SJCRH30 (cell line): ENCODE results near the gene CEACAM18. TPM values are rescaled to one million over a fixed set of nuclear protein-coding genes. Genes with fewer than 3 reads are reported as not detected.
"Not testable (repeated sequence)": the region's sequence is repeated elsewhere in the genome, so short reads cannot be mapped to it uniquely, and the experiment has no call there.

Source experiments
- DNase-seq, 2 experiments: peaks; one replicate each; pipeline ENCODE4 v3.0.0-alpha.2; 2015 to 2020
- H3K27ac ChIP-seq: fragments of 250-450 bp; sonication (Bioruptor Pico); 2 replicates; pipeline ENCODE4 v1.5.1; 2020; ENCODE audit warnings: mild to moderate bottlenecking, moderate library complexity
- H3K27me3 ChIP-seq: fragments of 250-450 bp; sonication (Bioruptor Pico); 2 replicates; pipeline ENCODE4 v1.5.1; 2020; ENCODE audit warnings: mild to moderate bottlenecking, moderate library complexity
- H3K36me3 ChIP-seq: fragments of 250-450 bp; sonication (Bioruptor Pico); 2 replicates; pipeline ENCODE4 v1.5.1; 2020; ENCODE audit warnings: mild to moderate bottlenecking, moderate library complexity
- H3K4me1 ChIP-seq: fragments of 250-450 bp; sonication (Bioruptor Pico); 2 replicates; pipeline ENCODE4 v1.5.1; 2020; ENCODE audit warnings: mild to moderate bottlenecking, moderate library complexity
- H3K4me3 ChIP-seq: fragments of 250-450 bp; sonication (Bioruptor Pico); 2 replicates; pipeline ENCODE4 v1.5.1; 2020; ENCODE audit warnings: mild to moderate bottlenecking, moderate library complexity
- H3K9me3 ChIP-seq: fragments of 250-450 bp; sonication (Bioruptor Pico); replicated peaks from 2 replicates; pipeline ENCODE4 v1.5.1; 2020; ENCODE audit warnings: mild to moderate bottlenecking, moderate library complexity
- total RNA-seq: library from RNA; depleted of rRNA; stranded (reverse); fragments of >200 nt; shearing (Covaris generic); gene quantifications from 2 replicates; pipeline ENCODE4 v1.2.3, GENCODE V29; 2014

CEACAM18 gene
- total RNA-seq, 1 experiment from 2014 or later, result not detected

DNA sequence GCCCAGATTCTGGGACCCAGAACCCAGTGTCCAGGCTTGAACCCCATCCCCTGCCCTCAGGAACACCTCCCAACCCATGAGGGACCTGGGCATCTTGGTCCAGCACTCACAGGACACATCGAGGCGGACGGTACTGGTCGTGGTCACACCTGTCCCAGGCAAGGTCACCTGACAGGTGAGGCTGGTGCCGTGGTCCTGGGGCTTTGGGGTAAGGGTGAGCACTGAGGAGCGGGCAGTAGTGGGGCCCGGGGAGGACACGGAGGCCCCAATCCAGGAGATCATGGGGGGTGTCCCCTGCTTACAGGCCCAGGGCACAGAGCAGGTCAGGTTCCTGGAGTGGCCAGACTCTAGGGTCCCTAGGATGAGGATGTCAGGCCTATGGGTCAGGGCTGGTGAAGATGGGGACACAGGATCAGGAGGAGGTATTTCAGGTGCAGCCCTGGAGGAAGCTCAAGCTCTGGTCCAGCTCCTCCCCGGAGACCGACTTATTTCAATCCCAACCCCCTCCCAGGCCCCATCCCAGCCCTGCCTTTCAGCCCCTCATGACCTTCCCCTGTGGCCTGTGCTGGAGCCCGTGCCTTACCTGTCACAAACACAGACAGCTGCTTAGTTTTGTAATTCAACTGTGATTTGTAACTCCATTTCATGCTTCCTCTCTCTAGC lies 20.9 kb upstream of the CEACAM18 start:
- Histone ChIP-seq H3K9me3 (no peaks in the 10 kb centered on the region), H3K4me1 (no peaks in the 10 kb centered on the region), H3K27ac (no peak overlapping the region), H3K27me3 (no peaks in the 10 kb centered on the region), H3K36me3 (no peaks in the 10 kb centered on the region), H3K4me3 (no peak overlapping the region)
- no peak for DNase-seq

DNA sequence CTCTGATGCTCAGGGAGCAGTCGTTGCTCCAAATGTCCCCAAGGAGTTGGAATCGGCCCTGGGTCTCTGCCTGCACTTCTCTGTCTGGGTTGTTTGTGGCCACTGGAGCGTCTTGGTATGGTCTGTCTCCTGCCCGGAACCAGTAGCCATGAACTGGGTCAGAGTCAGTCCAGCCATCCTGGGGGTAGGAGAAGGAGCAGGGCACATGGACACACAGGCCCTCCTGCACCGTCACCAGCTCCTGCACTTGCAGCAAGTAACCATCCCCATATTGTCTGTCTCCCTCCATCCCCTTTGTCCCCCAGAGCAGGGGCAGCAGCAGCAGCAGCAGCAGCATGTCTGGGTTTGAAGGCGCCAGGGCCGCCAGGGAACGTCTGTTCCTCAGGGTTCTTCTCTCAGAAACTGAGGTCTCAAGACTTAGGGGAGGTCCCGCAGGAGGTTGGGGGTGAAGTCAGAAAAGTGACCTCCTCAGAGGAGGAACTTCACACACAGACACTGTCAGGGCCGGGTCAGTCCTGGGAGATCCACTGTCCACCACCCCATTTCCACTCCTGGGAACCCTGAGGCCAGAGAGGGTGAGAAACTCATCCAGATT lies 20.2 kb upstream of the CEACAM18 start, which contains the start of gene SIGLEC8:
SIGLEC8 (minus strand) TSS at position 404 of the 595 bp plus-strand sequence; CDS start at position 337, 67 bp downstream.
- H3K36me3 ChIP-seq, result no peaks in the 10 kb centered on the region
- no peak within 1 kb of the TSS for H3K4me3 ChIP-seq
- no peaks in the 10 kb centered on the region for H3K27me3 ChIP-seq
- H3K27ac ChIP-seq, result no peak within 1 kb of the TSS
- no peak for DNase-seq
- no peaks in the 10 kb centered on the region for H3K9me3 ChIP-seq
- H3K4me1 ChIP-seq, result no peaks in the 10 kb centered on the region

DNA sequence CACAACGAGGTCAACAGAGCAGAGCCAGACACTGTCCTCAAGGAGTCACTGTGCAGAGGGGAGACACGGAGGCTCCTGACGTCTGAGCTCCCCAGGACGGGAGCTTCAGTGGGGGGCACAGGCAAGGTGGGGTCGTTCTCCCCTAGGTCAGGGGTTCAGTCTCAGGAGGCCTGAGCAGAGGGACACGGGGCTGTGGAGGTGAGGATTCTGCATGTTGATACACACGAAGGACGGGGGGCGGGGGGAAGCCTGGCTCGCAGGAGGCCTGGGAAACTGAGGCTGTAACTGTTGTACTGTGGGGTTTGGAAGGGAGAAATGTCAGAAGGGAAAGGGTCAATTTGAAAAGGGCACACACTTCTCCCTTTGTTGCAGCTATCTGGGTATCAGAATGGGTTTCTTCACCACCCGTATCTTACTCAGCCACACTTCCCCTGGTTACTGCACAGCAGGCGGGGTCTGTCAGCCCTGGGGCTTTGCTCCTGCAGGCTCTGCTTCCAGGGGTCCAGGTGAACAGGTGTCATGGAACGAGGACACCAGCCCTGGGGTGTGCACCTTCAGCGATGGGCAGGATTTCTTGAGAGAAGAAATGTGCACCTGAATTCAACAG lies 19.3 kb upstream of the CEACAM18 start:
- Histone ChIP-seq H3K36me3 (no peaks in the 10 kb centered on the region), H3K4me3 (no peak overlapping the region), H3K9me3 (no peaks in the 10 kb centered on the region), H3K27me3 (no peaks in the 10 kb centered on the region), H3K27ac (no peak overlapping the region), H3K4me1 (no peaks in the 10 kb centered on the region)
- DNase-seq, result no peak

DNA sequence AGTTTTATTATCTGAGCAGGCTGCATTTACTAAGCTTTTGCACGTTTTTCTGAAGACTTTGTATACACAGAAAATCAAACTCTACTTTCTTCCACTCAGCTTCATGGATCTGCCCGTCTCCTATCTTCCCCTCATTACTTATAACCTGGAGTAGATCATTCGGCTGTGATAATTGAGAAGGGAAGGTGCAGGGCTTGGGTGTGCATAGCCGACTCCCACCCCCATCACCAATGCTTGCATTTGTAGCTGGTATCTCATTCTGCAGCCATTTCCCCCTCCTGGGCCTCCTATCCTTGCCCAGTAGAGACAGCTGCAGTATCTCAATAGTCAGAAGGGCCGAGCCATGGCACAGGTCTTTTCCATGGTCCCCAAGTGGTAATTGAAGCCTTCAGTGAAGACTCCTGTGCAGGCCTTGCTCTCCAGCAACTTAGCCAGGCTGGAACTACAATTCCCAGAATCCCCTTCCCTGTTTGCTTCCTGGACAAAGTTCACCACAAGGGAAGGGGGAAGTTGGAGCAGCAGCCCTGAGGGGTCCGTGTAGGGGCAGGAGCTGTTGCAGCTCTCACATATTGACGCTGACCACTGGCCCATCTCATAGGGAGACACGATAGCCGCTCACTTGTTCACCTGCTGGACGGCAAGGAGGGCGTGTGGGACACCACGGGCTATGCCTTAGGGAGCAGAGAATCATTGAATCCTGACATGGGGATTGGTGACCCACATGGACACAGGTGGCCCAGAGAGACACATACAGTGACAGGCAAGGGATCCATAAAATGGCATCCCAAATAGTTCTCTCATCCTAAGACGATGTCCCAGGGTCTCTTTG lies 18.0 kb upstream of the CEACAM18 start:
- H3K9me3 ChIP-seq, result no peaks in the 10 kb centered on the region
- H3K4me3 ChIP-seq, result peak overlapping the region; percentile 48
- H3K4me1 ChIP-seq, result no peaks in the 10 kb centered on the region
- peak; percentile 37 to 50 for DNase-seq
- no peak overlapping the region for H3K27ac ChIP-seq
- H3K27me3 ChIP-seq, result no peaks in the 10 kb centered on the region
- H3K36me3 ChIP-seq, result no peaks in the 10 kb centered on the region

DNA sequence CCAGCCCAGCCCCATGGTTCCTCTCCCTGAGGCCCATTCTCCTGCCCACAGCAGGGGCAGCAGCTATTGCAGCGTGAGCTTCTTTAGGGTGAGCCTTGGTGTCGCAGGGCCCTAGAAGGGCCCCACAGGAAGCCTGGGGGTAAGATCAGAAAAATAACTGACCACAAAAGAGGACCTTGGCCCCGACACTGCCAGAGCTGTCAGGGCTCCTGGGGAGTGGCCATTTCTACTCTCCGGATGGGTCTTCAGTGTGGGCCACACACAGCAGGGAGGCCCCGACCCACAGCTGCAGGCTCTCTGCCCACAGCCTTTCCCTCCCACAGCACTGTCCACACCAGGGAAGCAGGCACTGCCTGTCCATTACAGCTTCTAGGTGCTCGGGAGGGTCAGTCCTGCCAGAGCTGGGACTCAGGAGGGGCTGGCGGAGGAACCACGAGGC lies 16.6 kb upstream of the CEACAM18 start:
- no peaks in the 10 kb centered on the region for H3K36me3 ChIP-seq
- DNase-seq, result no peak
- H3K27me3 ChIP-seq, result no peaks in the 10 kb centered on the region
- H3K4me1 ChIP-seq, result no peaks in the 10 kb centered on the region
- no peaks in the 10 kb centered on the region for H3K9me3 ChIP-seq
- H3K27ac ChIP-seq, result no peak overlapping the region
- no peak overlapping the region for H3K4me3 ChIP-seq

DNA sequence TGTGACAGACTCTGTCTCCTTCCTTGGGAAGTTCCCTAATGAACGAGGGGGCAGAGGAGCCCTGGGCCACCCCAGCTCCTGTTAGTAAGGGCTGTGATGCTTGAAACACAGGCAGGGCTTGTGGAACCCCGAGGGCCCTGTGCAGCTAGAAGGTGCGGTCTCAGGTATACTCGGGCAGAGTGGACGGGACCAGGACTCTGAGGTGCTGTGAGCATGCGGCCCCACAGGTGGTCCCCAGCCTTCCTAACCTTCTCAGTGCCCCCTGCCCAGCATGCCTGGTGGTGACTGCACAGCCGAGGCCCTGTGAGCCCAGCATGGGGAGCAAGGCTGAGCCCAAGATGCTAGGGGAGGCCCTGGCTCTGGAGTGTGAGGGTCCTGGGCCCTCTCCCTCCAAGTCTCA lies 16.1 kb upstream of the CEACAM18 start:
- Histone ChIP-seq H3K27ac (no peak overlapping the region), H3K4me3 (no peak overlapping the region), H3K4me1 (no peaks in the 10 kb centered on the region), H3K36me3 (no peaks in the 10 kb centered on the region), H3K27me3 (no peaks in the 10 kb centered on the region), H3K9me3 (no peaks in the 10 kb centered on the region)
- DNase-seq, result no peak

DNA sequence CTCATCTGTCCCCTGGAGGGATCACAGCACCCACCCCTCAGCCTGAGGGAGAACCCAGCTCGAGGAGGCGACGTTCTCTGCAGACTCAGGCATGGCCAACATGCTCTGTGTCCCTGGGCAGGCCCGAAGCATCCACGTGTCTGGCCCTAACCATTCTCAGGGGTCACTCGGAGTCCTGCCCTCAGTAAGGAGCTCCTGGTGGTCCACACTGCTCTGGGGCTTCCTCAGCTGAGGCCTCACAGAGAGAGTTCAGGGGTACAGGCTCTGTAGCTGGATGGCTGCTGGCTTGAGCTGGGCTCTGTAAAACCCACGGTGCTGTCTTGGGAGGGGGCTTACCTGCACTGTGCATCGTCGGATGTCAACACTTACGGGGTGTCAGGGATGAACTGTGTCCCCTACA lies 15.7 kb upstream of the CEACAM18 start:
- Histone ChIP-seq H3K36me3 (no peaks in the 10 kb centered on the region), H3K4me1 (no peaks in the 10 kb centered on the region), H3K4me3 (no peak overlapping the region), H3K9me3 (no peaks in the 10 kb centered on the region), H3K27me3 (no peaks in the 10 kb centered on the region), H3K27ac (no peak overlapping the region)
- DNase-seq, result no peak

DNA sequence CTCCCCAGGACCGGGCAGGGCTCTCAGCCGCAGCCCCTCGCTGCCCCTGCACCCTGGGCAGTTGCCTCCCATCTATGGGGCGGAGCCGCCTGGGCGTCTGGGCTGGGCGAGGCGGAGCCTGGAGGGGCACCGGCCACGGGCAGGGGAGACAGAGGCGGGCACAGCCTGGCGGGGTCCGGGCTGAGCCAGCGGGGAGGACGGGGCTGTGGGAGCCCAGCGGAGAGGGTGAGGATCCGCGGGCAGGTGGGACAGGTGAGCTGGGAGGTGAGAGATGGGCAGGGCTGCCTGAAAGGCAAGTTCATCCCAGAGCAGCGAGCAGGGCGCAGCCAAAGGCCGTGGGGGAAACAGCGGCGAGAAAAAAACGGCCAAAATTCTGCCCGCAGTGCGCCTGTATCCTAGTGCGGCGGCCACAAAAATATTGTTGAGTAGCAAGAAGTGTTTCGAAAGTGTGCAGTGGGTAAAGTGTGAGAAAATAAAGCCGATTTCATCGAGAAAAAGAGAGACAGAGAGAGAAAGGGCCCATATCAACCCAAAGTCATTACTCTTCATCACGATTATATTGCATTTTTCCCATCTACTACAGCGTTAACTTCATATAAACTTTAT lies 14.3 kb upstream of the CEACAM18 start:
- H3K4me3 ChIP-seq, DNase-seq, H3K36me3 ChIP-seq, H3K9me3 ChIP-seq, H3K27ac ChIP-seq, H3K27me3 ChIP-seq, H3K4me1 ChIP-seq: not testable (repeated sequence)

DNA sequence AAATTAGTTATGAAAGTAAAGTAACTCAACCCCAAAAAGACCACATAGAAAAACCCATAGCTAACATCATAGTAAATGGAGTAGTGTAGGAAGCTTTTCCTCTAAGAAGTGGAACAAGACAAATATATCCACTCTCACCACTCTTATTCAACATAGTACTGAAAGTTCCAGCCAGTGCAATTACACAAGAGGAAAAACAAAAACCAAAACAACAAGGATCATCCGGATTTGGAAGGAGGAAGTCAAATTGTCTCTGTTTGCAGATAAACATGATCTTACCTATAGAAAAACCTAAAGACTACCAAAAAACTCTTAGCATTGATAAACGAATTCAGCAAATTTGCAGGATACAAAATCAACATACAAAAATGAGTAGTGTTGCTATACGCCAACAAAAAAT lies 11.6 kb upstream of the CEACAM18 start:
- H3K4me3 ChIP-seq, result no peak overlapping the region
- no peaks in the 10 kb centered on the region for H3K36me3 ChIP-seq
- H3K27ac ChIP-seq, result no peak overlapping the region
- no peaks in the 10 kb centered on the region for H3K27me3 ChIP-seq
- no peaks in the 10 kb centered on the region for H3K9me3 ChIP-seq
- H3K4me1 ChIP-seq, result no peaks in the 10 kb centered on the region
- DNase-seq, result no peak

DNA sequence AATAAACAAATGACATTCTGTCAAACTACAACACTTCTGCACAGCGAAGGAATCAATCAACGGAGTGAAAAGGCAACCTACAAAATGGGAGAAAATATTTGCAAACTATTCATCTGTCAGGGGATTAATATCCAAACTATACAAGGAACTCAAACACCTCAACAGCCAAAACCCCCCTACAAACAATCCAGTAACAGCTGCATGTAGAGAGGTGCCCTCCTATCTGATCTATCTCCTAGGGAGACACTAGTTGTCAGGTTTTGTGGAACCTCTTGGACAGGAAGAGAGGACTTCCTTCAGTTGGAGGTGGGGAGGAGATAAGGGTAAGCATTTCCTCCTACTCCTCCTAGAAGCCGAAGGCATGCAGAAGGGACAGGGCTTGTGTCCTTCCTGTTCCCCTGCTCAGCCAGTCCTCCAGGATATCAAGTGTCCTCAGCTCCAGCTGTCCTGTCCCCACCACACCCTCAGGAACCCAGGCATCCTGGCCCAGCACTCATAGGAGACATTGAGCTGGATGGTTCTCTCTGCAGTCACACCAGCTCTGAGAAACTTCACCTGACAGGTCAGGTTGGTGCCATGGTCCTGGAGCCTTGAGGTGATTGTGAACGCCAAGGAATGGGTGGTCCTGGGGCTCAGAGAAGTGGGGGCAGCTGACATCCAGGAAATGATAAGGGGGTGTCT lies 10.3 kb upstream of the CEACAM18 start:
- H3K4me3 ChIP-seq, result no peak overlapping the region
- no peaks in the 10 kb centered on the region for H3K36me3 ChIP-seq
- H3K27ac ChIP-seq, result no peak overlapping the region
- DNase-seq, result no peak
- H3K27me3 ChIP-seq, result no peaks in the 10 kb centered on the region
- H3K4me1 ChIP-seq, result no peaks in the 10 kb centered on the region
- no peaks in the 10 kb centered on the region for H3K9me3 ChIP-seq

DNA sequence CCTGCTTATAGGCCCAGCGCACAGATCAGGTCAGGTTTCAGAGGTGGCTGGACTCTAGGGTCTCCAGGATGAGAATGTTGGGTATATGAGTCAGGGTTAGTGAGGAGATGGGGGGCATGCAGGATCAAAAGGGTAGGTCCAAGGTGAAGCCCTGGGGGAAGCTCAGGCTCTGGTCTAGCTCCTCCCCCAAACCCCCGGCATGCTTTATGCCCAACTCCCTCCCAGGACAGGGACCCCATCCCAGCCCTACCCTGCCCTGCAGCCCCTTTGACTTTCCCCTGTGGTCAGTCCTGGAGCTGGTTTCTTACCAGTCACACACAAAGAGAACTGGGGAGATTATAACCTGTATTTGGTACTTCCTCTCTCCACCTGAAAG lies 9.8 kb upstream of the CEACAM18 start:
- Histone ChIP-seq H3K27ac (no peak overlapping the region), H3K9me3 (no peaks in the 10 kb centered on the region), H3K4me3 (no peak overlapping the region), H3K36me3 (no peaks in the 10 kb centered on the region), H3K27me3 (no peaks in the 10 kb centered on the region), H3K4me1 (no peaks in the 10 kb centered on the region)
- no peak for DNase-seq

DNA sequence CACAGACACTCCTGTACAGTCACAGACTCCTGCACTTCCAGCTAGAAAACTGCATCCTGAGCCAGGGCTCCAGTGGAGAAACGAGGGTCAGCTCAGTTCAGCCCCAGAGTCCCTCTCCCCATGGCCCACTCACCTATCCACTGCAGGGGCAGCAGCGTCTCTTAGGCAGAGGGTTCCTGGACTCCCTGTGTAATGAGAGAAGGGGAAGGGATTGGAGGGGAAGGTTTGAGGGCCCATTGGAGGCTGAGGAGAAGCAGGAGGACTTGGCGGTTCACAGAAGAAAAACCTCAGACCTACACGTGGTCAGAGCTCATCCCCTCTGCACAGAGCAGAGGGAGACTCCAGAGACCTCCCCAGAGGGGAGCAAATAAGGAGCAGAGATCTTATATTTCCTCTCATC lies 9.2 kb upstream of the CEACAM18 start:
- Histone ChIP-seq H3K4me3 (no peak overlapping the region), H3K27ac (no peak overlapping the region), H3K9me3 (no peaks in the 10 kb centered on the region), H3K27me3 (no peaks in the 10 kb centered on the region), H3K36me3 (no peaks in the 10 kb centered on the region), H3K4me1 (no peaks in the 10 kb centered on the region)
- DNase-seq, result no peak

DNA sequence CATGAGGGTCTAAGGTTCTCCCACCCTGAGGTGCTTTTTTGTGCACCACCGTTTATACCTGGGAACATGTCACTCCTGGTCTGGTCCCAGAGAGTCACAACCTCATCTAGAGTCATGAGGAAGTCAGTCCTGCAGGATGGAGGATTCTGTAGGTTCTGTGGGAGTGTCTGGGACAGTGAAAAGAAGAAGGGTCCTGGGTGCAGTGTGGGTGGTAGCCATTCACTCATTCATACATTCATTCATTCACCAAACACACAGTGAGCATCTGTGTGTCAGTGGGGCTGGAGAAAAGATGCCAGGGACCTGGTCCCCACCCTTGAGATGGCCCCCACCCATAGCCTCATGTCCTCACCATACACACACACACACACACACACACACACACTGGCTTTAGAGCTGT lies 8.7 kb upstream of the CEACAM18 start:
- Histone ChIP-seq H3K4me1 (no peaks in the 10 kb centered on the region), H3K27ac (no peak overlapping the region), H3K27me3 (no peaks in the 10 kb centered on the region), H3K9me3 (no peaks in the 10 kb centered on the region), H3K36me3 (no peaks in the 10 kb centered on the region), H3K4me3 (no peak overlapping the region)
- no peak for DNase-seq

DNA sequence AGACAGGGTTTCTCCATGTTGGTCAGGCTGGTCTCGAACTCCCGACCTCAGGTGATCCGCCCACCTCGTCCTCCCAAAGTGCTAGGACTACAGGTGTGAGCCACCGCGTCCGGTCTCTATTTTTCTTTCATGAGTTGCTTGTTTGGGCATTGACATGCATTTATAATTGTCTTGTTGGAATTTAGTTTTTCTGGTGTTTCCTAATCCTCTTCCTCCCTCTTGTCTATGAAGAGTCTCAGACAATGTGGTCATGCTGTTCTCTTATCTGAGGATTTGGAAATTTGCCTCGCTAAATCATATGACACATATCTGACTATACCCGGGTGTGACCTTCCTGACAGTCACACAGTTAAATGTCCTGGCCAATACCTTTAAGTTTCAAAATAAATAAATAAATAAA lies 7.4 kb upstream of the CEACAM18 start:
- DNase-seq, result no peak
- Histone ChIP-seq H3K36me3 (no peaks in the 10 kb centered on the region), H3K4me1 (no peaks in the 10 kb centered on the region), H3K27me3 (no peaks in the 10 kb centered on the region), H3K9me3 (no peaks in the 10 kb centered on the region), H3K27ac (no peak overlapping the region), H3K4me3 (no peak overlapping the region)
